HG03432 (cell line): ENCODE results near the gene EPPIN.
"Not testable (repeated sequence)": the region's sequence is repeated elsewhere in the genome, so short reads cannot be mapped to it uniquely, and the experiment has no call there.

Experiments
- ATAC-seq: cut with Tn5 transposase; IDR thresholded peaks from one replicate; pipeline ENCODE4 v1.9.1; 2021; ENCODE audit warnings: mild to moderate bottlenecking, moderate library complexity; ENCODE audit not compliant: unreplicated experiment

The EPPIN gene

DNA sequence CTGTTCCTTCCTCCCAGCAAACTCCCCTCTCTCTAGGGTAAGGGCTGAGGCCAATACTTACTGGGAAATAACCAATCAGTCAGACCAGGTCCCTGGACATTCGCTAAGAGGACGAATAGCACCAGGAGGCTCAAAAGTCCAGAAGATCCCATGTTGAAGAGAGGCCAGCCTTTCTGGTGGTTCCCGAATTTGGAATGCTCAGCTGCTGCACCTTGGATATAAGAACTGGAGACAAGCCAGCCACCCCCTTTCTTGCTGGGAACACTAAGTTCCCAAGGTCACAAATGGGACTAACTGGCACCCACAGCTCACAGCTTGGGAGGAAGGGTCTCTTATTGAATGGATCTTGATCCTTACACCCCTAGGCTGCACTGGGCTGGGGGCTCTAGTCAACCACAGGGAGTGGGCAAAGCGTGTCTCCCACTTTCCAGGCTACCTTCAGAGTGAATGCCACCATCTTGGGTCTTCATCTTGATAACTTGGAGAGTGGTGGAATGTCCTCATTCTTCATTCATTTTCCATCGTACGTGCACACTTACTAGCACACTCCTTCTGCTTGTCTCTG lies at the start of gene EPPIN:
EPPIN (minus strand) TSS at position 196 of the 565 bp plus-strand sequence; CDS start at position 152, 44 bp downstream.
- ATAC-seq, result no peak

DNA sequence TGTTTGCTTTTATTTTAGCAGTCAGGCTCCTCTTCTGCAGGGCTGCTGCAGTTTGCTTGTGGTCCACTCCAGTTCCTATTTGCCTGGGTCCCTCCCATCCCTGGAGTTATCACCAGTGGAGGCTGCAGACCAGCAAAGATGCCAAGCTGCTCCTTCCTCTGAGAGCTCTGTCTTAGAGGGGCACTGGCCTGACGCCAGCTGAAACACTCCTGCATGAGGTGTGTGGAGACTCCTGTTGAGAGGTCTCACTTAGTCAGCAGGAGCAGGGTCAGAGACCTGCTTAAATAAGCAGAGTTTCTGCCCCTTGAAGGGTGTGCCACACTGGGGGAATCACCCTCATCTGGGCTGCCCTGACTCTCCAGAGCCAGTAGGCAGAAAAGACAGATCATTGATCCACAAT lies 48.0 kb upstream of the EPPIN start:
- no peak for ATAC-seq

DNA sequence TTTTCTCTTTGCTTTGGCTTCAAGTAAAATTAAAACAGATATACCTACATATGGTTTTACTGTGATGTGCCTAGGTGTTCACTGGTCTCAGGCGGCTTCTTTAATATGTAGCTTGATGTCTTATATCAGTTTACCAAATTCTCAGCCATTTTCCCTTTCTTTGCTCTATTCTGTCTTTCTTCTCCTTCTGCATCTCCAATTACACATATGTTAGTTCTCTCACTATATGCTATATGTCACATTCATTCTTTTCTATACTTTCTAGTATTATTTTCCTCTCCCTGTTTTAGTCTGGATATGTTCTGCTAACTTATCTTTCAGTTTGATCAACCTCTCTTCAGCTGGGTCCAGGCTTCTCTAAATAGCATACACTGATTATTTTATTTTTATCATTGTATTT lies 46.3 kb upstream of the EPPIN start:
- no peak for ATAC-seq

DNA sequence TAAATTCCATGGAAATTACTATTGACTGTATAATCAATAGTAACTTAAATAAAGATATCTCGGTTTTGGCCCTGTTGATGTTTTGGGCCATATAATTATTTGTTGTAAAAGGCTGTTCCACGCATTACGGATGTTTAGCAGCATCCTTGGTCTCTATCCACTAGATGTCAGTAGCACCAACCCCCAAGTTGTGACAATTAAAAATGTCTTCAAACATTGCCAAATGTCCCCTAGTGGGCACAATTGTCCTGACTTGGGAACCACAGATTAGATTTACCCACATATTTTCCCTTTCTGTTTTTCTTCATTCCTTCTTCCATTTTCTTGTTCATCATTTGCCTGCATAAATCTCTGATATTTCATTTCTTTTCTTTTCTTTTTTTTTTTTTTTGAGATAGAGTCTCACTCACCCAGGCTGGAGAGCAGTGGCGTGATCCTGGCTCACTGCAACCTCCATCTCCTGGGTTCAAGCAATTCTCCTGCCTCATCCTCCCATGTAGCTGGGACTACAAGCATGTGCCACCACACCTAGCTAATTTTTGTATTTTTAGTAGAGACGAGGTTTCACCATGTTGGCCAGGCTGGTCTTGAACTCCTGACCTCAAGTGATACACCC lies 45.5 kb upstream of the EPPIN start:
- no peak for ATAC-seq

DNA sequence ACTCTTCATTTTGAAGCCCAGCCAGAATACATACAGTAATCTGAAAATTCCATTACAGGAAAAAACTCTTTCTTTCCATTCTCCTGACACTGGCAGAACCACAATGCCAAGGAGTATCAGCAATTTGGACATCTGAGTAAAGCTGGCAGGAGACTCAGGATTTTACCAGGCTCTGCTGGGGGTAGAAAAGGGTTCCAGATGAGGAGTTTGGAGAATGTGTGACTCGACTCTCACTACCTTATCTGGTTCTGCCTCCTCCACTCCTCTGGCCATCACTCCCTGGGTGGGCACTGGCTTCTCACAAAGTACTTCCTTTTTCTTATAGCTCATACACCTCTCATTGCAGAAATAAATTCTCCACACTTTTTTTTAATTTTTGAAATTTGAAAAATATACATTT lies 42.5 kb upstream of the EPPIN start:
- ATAC-seq, result no peak

DNA sequence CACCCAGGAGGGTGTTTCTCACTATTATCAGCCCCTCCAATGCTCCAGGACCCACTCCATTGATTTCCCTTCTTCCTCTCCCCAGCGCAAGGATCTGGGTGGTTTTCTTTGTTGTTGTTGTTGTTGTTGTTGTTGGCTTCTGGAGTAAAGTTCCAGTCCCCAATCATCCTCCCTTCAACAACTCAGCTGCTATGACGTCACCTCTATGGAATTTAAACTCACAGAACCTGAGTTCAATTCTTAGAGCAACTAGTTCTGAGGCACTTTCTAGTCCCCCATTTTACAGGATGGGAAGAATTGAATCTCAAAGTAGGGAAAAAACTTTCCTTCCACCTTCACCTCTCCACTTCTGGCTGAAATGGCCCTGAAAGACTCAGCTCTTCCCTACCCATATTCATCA lies 41.6 kb upstream of the EPPIN start:
- no peak for ATAC-seq

DNA sequence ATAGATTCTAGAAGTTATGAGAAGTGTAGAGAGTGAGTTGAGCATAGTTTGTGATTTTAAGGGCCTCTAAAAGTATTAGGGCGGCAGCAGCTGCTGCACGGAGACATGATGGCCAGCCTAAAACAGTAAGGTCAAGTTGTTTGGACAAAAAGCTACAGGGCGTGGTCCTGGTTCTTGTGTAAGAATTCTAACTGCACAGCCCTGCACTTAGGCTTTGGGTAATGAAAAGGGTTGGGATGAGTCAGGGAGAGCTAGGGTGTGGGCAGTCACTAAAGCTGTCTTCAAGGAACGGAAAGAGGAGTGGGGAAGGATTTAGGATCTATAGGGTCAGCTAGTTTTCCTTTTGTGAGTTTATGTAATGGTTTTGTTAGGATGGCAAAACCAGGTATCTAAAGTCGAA lies 38.8 kb upstream of the EPPIN start:
- not testable (repeated sequence) for ATAC-seq

DNA sequence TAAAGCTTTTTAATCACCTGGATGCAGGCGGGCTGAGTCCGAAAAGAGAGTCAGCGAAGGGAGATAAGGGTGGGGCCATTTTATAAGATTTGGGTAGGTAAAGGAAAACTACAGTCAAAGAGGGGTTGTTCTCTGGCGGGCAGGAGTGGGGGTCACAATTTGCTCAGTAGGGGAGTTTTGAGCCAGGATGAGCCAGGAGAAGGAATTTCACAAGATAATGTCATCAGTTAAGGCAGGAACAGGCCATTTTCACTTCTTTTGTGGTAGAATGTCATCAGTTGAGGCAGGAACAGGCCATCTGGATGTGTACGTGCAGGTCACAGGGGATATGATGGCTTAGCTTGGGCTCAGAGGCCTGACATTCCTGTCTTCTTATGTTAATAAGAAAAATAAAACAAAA lies 37.1 kb upstream of the EPPIN start:
- ATAC-seq, result not testable (repeated sequence)

DNA sequence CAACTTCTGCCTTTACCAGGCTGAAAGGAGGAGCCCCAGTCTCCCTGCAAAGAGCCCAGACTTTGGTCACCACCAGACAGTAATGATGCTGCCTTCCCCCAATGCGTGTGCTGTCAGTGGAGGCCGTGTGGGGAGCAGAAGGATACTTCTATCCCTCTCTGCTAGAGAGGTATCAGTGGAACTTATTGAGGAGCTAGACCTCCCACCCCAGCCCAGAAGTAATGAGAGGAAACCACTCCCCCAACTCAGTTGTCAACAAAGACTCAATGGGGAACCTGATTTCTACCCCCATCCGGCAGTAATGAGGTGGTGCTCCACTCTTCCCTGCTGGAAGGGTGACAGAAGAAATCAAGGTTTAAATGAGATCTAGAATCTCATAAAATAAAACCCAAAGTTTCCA lies 36.3 kb upstream of the EPPIN start:
- no peak for ATAC-seq

DNA sequence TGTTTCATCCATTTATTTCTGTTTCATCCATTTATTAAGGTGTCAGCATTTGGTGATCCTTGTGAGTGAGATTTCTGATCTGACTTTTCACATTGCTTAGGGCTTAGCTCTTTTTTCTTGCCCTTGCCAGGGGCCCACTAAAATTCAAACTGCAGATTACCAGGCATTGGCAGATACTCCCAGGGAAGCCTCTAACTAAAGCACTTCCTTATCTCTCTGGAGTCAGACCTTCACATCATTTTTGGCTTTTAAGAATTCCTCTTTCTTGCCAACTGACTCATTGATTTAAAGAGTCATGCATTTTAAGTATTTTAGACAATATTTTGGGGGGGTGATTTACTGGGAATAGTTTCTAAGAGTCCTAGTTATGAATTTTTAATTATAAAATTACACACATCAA lies 34.5 kb upstream of the EPPIN start:
- ATAC-seq, result no peak

DNA sequence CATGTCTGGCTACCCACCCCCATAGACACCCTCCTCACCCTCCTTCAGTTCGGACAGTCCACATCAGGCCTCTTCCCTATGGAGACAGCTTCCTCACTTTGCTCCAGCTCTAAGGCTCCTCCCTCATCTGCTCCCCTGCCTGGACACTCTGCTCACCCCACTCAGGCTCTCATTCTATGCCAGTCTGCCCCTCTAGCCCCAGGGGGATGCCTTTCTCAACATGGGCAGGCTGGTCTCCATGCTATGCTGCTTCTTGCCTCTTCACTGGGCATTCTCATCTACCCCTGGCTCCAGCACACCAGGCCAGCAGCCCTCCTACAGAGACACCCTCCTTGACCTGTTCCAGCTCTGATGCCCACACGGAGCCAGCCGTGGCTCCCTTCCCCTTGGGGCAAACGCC lies 32.0 kb upstream of the EPPIN start, which contains the start of gene WFDC8:
WFDC8 (minus strand) TSS at position 101 of the 400 bp plus-strand sequence; CDS start at position 64, 37 bp downstream.
- no peak for ATAC-seq

DNA sequence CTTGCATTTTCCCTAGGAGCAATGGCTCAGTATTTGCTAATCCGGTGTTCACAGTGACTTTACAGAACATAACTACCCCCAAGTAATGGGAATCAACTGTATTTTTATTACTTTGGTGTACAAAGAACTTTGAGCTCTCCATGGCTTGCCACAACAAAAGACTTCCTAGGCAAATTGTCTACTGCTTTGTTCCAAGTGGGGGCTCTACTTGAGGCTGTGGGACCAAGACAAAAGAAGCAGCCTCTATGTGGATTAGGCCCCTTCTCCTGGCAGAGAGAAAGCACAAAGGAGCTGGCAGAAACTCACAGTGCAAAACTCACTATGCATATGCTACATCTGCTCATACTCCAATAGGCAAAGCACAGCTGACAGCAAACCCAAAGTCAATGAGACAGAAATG lies 31.0 kb upstream of the EPPIN start:
- no peak for ATAC-seq

DNA sequence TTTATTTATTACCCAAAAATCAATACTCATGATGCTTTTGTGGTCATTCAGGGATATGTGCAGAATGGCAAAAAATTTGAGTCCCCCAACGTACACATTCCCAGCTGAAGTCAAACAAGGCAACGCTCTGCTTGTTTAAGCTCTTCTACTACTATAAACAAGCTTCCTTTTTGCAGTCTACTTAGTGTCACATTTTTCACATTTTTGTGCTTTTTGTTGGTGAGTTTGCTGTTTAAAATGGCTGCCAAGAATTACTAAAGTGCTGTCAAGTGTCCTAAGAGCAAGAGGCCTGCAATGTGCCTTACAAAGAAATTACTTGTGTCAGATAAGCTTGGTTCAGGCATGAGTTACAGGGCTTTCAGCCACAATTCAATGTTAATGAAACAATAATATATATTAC lies 29.8 kb upstream of the EPPIN start:
- ATAC-seq, result no peak

DNA sequence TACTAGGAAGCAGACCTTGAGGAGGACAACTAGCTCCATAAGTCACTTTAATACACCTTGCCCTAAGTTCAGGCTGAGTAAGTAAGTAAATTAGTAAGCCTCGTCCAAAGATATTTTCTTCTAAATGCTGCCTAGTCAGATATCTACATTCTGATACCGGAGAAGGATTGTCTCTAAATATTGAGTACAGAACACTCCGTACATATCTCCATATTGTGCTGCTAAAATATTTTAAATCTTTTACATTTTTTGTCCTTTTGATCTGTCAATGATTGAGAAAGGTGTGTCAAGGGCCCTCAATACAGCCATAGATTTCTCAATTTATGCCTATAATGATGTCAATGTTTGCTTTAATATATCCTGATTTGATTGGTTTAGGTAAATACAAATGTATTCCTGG lies 28.7 kb upstream of the EPPIN start:
- ATAC-seq, result no peak

DNA sequence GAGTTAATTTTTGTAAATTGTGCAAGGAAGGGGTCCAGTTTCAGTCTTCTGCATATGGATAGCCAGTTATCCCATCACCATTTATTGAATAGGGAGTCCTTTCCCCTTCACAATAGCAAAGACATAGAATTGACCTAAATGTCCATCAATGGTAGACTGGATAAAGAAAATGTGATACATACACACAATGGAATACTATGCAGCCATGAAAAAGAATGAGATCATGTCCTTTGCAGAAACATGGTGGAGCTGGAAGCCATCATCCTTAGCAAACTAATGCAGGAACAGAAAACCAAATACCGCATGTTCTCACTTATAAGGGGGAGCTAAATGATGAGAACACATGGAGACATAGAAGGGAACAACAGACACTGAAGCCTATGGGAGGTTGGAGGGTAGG lies 22.4 kb upstream of the EPPIN start:
- ATAC-seq, result not testable (repeated sequence)

DNA sequence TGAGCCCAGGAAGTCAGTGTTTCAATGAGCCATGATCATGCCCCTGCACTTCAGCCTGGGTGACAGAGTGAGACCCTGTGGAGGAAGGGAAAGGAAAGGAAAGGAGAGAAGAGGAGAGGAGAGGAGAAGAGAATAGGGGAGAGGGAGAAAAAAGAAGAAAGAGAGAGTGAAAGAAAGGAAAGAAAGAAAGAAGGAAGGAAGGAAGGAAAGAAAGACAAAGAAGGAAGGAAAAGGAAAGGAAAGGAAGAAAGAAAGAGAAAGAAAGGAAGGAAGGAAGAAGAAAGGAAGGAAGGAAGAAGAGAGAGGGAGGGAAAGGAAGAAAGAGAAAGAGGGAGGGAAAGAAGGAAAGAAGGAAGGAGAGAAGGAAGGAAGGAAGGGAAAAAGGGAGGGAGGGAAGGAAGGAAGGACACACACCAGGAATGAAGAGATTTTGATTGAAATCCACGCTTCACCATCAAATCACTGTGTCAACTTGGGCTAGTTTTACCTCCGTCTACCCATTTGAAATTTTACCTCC lies 17.6 kb upstream of the EPPIN start:
- ATAC-seq, result no peak

DNA sequence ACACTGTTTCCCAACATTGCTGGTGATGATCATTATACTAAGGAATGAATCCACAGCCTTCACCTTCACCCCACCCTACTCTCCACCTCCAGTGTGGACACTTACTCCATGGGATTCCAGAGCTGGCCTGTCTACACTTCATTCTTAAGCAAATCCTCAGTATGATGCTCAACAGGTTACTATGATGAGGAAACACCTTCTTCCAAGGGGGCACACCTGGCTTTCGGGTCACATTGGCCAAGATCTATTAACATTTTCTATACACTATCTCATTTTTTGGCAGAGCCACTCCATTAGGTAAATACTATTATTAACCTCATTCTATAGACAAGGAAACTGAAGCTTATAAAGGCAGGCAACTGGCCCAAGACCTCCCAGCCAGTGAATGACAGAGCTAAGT lies 8.0 kb upstream of the EPPIN start:
- no peak for ATAC-seq

DNA sequence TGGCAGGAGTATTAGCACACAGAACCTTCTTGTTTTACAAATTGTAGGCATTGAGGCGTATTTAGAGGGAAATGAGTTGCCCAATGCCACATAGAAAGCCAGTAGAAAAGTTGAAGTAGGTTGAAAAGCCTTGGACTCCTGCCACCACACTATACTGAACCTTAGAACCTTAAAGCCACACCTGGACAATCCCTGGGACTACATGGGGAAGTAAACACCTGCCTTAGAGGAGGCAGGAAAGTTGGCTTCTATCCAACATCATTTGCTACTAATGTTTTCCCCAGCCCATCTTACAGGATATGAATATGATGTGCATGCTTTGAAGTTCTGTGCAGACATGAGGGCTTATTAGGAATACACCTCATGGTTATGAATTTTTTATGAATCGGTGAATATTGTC lies 5.3 kb upstream of the EPPIN start:
- ATAC-seq, result no peak

DNA sequence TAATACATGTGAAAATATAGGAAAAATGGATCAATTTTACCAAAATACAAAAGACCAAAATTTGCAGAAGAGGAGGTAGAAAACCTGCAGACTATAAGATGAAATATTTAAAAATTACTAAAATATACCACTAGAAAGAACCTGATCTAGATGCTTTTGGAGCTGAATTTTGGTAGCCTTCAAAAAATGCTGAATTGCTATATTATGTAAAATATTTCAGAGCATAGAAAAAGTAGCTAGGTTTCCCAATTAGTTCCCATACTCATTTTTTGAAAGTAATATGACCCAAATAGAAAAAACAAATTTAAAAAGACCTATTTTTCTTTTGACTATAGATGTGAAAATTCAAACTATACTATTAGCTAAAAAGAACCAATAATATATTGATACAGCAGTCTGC lies 3.6 kb upstream of the EPPIN start:
- ATAC-seq, result no peak

DNA sequence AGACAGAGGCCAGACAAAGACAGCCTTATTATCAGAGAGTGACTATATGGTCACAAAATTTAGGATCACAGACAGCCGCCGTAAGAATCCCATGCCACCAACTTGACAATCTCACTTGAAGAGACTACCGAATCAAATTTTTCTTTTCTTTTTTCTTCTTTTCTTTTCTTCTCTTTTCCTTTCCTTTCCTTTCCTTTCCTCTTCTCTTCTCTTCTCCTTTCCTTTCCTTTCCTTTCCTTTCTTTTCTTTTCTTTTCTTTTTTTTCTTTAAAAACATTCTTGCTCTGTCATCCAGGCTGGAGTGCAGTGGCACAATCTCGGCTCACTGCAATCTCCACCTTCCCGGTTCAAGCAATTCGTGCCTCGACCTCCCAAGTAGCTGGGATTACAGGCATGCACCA lies 1.2 kb upstream of the EPPIN start:
- no peak for ATAC-seq

DNA sequence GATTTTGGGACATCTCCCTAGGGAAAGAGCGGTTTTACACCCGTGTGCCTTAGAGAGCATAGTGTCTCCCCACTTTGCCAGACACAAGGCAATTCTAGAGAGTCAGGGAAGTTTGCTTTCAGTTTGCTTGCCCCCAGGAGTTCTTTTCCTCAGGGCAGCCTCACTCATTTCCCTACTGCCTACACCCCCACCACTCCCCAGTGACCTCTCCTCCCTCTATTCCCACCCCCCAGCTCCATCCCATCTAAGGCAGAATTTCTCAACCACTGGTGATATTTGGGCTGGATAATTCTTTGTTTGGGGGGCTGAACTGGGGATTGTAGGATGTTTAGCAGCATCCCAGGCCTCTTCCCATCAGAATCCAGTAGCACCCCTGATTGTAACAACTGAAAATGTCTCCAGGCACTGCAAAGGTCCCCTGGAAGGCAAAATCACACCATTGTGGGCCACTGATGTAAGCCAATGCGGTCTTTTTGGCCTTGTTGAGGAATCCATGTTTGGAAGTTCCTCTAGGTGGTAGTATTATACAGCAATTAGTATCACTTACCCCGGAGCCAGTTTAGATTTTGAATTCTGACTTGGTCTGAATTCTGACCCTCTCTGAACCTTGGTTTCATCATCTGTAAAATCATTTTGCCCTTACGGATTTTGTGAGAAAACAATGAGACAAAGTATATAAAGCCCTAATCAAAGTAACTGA lies 1.3 kb downstream of the EPPIN start:
- ATAC-seq, result no peak

DNA sequence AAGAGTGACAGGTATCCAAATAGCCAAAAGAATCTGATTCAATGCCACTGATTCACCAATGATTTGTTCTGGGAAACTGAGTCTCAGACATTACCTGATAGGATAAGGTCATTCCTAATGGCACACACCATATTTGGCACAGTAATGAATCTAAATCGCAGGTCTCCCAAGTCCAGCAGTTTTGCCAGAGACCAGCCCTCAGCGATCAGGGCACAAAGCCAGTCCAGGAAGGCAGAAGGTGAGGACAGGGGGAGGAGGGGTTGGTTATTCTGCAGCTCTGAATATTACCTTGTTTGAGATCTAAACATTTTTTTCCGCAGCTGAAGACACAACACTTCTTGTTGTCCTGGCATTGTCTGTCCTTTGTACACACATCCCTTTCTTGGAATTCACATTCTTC lies 1.9 kb downstream of the EPPIN start:
- no peak for ATAC-seq
